ENCODE data around the gene GRHL1. TPM values are rescaled to one million over a fixed set of nuclear protein-coding genes. Genes with fewer than 3 reads are reported as not detected.

The GRHL1 gene
- total RNA-seq, 6 experiments from 2014 or later = 3.5 to 11.2 (median 6.2) TPM

DNA sequence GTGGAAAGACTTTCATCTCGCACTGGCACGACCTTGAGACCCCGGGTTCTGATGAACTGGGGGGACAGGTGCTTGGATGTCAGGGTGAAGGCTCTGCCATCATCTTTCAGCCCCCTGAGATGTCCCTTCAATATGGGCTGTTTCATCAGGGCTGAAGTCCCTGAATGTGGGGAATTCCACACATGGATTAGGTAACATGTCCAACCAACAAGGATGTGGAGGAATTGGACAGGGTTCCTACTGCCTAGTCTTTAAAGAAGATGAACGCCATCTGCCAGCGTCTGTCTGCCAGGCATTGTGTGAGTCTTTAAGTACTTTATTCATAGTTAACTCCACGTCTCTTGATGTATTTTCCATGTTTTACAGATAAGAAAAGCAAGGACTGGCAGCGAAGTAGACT is 5.9 kb upstream of the GRHL1 start:
- intact Hi-C loops (cut with DNase I) = loop anchor here in 1 of 2 donors (10.0 kb wide), 1 partner anchor 141 kb away; no protein-coding TSS in a partner anchor
- no peak overlapping the region for H3K27ac ChIP-seq
- ATAC-seq = peak in 2 of 4 donors; percentile 16 to 62
- no peaks in the 10 kb centered on the region for H3K9me3 ChIP-seq
- TF ChIP-seq, protein P1, sequence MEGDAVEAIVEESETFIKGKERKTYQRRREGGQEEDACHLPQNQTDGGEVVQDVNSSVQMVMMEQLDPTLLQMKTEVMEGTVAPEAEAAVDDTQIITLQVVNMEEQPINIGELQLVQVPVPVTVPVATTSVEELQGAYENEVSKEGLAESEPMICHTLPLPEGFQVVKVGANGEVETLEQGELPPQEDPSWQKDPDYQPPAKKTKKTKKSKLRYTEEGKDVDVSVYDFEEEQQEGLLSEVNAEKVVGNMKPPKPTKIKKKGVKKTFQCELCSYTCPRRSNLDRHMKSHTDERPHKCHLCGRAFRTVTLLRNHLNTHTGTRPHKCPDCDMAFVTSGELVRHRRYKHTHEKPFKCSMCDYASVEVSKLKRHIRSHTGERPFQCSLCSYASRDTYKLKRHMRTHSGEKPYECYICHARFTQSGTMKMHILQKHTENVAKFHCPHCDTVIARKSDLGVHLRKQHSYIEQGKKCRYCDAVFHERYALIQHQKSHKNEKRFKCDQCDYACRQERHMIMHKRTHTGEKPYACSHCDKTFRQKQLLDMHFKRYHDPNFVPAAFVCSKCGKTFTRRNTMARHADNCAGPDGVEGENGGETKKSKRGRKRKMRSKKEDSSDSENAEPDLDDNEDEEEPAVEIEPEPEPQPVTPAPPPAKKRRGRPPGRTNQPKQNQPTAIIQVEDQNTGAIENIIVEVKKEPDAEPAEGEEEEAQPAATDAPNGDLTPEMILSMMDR (IDR thresholded peaks at IDR 0.05) = no peak
- TF ChIP-seq POLR2A (IDR thresholded peaks at IDR 0.05) = no peak
- no peaks in the 10 kb centered on the region for H3K36me3 ChIP-seq
- no peak for DNase-seq
- no peaks in the 10 kb centered on the region for H3K4me1 ChIP-seq
- no peaks in the 10 kb centered on the region for H3K27me3 ChIP-seq
- no peak overlapping the region for H3K4me3 ChIP-seq
- 38% methylated on average over 4 of the region's 7 CpGs for WGBS (ENCODE audit: insufficient coverage, low coverage, low lambda C conversion rate, missing lambda C conversion rate)

DNA sequence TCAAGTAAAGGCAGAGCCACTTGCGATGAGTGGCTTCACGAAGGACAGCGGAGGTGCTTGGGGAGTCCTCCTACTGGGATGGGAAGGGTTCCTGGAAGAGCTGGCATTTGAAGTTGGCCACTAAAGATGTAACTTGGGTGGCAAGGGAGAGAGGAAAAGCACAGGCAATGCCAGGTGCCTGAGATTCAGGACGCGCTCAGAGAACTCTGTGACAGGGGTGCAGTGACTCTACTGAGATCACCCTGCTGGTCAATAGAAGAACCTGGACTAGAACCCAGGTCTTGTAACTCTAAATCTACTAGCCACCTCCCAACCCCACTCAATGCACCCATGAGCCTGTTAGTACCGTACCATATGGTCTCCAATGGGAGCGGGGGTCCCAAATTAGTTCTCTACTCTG is 5.4 kb upstream of the GRHL1 start:
- no peaks in the 10 kb centered on the region for H3K36me3 ChIP-seq
- 85% methylated on average over 7 of the region's 7 CpGs for WGBS (ENCODE audit: insufficient coverage, low coverage, low lambda C conversion rate, missing lambda C conversion rate)
- intact Hi-C loops (cut with DNase I) = loop anchor here in 1 of 2 donors (10.0 kb wide), 1 partner anchor 141 kb away; no protein-coding TSS in a partner anchor
- ATAC-seq (no peak), DNase-seq (no peak)
- no peak overlapping the region for H3K4me3 ChIP-seq
- no peaks in the 10 kb centered on the region for H3K9me3 ChIP-seq
- TF ChIP-seq POLR2A (IDR thresholded peaks at IDR 0.05) = no peak
- TF ChIP-seq, protein P1 (IDR thresholded peaks at IDR 0.05) = no peak
- no peaks in the 10 kb centered on the region for H3K4me1 ChIP-seq
- H3K27ac ChIP-seq = no peak overlapping the region
- H3K27me3 ChIP-seq = no peaks in the 10 kb centered on the region

DNA sequence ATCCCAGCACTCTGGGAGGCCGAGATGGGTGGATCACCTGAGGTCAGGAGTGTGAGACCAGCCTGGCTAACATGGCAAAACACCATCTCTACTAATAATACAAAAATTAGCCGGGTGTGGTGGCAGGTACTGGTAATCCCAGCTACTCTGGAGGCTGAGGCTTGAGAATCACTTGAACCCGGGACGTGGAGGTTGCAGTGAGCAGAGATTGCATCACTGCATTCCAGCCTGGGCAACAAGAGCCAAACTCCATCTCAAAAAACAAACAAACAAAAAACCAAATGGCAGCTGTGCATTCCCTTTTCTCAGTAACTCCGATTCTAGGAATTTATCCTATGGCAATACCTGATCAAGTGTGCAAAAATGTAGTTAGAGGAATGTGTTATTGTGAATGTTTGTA is 4.7 kb upstream of the GRHL1 start:
- Histone ChIP-seq H3K36me3 (no peaks in the 10 kb centered on the region), H3K27ac (no peak overlapping the region), H3K4me1 (no peaks in the 10 kb centered on the region), H3K9me3 (no peaks in the 10 kb centered on the region), H3K27me3 (no peaks in the 10 kb centered on the region), H3K4me3 (no peak overlapping the region)
- WGBS (ENCODE audit: insufficient coverage, low coverage, low lambda C conversion rate, missing lambda C conversion rate) = 60% methylated on average over 4 of the region's 5 CpGs
- DNase-seq (no peak), ATAC-seq (no peak)
- TF ChIP-seq, protein P1 (IDR thresholded peaks at IDR 0.05) = no peak
- TF ChIP-seq POLR2A (IDR thresholded peaks at IDR 0.05) = no peak
- intact Hi-C loops (cut with DNase I) = loop anchor here in 1 of 2 donors (10.0 kb wide), 1 partner anchor 142 kb away; no protein-coding TSS in a partner anchor

DNA sequence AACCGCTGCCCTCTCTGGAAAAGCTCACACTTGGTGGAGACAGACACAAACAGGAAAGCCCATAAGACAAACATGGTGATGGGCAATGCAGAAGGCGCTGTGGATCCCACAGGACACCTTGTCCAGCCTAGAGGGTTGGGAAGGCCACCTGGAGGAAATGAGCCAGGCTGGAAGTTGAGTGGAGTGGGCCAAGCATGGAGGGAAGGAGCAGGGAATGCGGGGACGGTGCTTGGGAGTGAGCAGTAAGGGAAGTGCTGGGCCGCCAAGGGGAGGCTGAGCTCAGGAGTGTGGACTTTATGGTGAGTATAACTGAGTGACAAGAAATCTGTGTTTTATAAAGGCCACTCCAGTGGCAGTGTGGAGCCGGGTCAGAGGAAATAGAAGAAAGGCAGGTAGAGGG is 2.8 kb upstream of the GRHL1 start:
- WGBS (ENCODE audit: insufficient coverage, low coverage, low lambda C conversion rate, missing lambda C conversion rate) = 97% methylated on average over 6 of the region's 6 CpGs
- Histone ChIP-seq H3K36me3 (no peaks in the 10 kb centered on the region), H3K27ac (no peak overlapping the region), H3K4me3 (no peak overlapping the region), H3K27me3 (no peaks in the 10 kb centered on the region), H3K9me3 (no peaks in the 10 kb centered on the region), H3K4me1 (peaks cover 0 to 5% (median 0%) of the 10 kb centered on the region in 4 donors)
- intact Hi-C loops (cut with DNase I) = loop anchor here in 1 of 2 donors (10.0 kb wide), 1 partner anchor 144 kb away; no protein-coding TSS in a partner anchor
- TF ChIP-seq, protein P1 (IDR thresholded peaks at IDR 0.05) = no peak
- no peak for TF ChIP-seq POLR2A (IDR thresholded peaks at IDR 0.05)
- ATAC-seq = no peak
- DNase-seq = no peak
